OCI-LY7 (cell line): ENCODE data around the gene PWP2. TPM values are rescaled to one million over a fixed set of nuclear protein-coding genes. Genes with fewer than 3 reads are reported as not detected.

Experiments used
- BruUV-seq: library from RNA; stranded (reverse); fragments of 400-500 nt; replicated peaks from 2 replicates; lab custom pipeline; 2021; lab: Mats Ljungman, UMichigan
- CTCF ChIA-PET: fragments of 300-600 bp; sonication (Branson Sonifier 250); formaldehyde crosslinking; loops from one replicate; lab custom pipeline; 2022; ENCODE audit warnings: antibody characterized with exemption; ENCODE audit not compliant: unreplicated experiment; lab: Charles Lee
- POLR2A ChIA-PET: fragments of 300-600 bp; sonication (Branson Sonifier 250); formaldehyde crosslinking; loops from one replicate; lab custom pipeline; 2022; ENCODE audit warnings: antibody characterized with exemption; lab: Charles Lee
- DNase-seq: peaks from one replicate; pipeline ENCODE4 v3.0.0-alpha.2; 2015; ENCODE audit warnings: low spot score
- H2AFZ ChIP-seq: fragments of 200-600 bp; sonication (generic), shearing (Covaris generic); 2 replicates; pipeline ENCODE4 v1.6.1; 2014; ENCODE audit warnings: mild to moderate bottlenecking, antibody characterized with exemption, low read length, moderate library complexity
- H3K27ac ChIP-seq: fragments of 200-600 bp; sonication (generic); 2 replicates; pipeline ENCODE4 v1.5.1; 2014; ENCODE audit warnings: mixed run types, low read depth, mild to moderate bottlenecking, moderate library complexity, low read length, inconsistent platforms; ENCODE audit not compliant: poor library complexity, severe bottlenecking
- H3K36me3 ChIP-seq: fragments of 200-600 bp; sonication (generic); 2 replicates; pipeline ENCODE4 v1.6.1; 2014; ENCODE audit warnings: mild to moderate bottlenecking, antibody characterized with exemption, low read length, moderate library complexity, mixed read lengths; ENCODE audit not compliant: insufficient read depth
- H3K4me1 ChIP-seq: fragments of 200-600 bp; sonication (generic); 2 replicates; pipeline ENCODE4 v1.5.1; 2014; ENCODE audit warnings: mild to moderate bottlenecking, low read length; ENCODE audit not compliant: insufficient read depth, poor library complexity, severe bottlenecking
- H3K4me2 ChIP-seq: fragments of 200-600 bp; sonication (generic); 2 replicates; pipeline ENCODE4 v1.6.1; 2014; ENCODE audit warnings: mild to moderate bottlenecking, low read length
- H3K4me3 ChIP-seq: fragments of 200-600 bp; sonication (generic); 2 replicates; pipeline ENCODE4 v1.5.1; 2014; ENCODE audit warnings: mild to moderate bottlenecking, low read depth, low read length; ENCODE audit not compliant: poor library complexity, severe bottlenecking
- H3K79me2 ChIP-seq: fragments of 200-600 bp; sonication (generic); 2 replicates; pipeline ENCODE4 v1.6.1; 2016; ENCODE audit warnings: low read depth, mild to moderate bottlenecking, low read length, moderate library complexity, mixed read lengths; ENCODE audit not compliant: insufficient read depth
- H3K9me2 ChIP-seq: fragments of 200-600 bp; sonication (generic); 2 replicates; pipeline ENCODE4 v1.6.1; 2016; ENCODE audit warnings: mild to moderate bottlenecking, low read length, mixed read lengths; ENCODE audit not compliant: insufficient read depth
- H3K9me3 ChIP-seq: fragments of 200-600 bp; sonication (generic); 2 replicates; pipeline ENCODE4 v1.6.1; 2014; ENCODE audit warnings: mild to moderate bottlenecking, mixed run types, low read length, mixed read lengths
- H4K20me1 ChIP-seq: fragments of 200-600 bp; sonication (generic); 2 replicates; pipeline ENCODE4 v1.6.1; 2014; ENCODE audit warnings: mild to moderate bottlenecking, antibody characterized with exemption, low read length, moderate library complexity, mixed read lengths; ENCODE audit not compliant: insufficient read depth
- EZH2phosphoT487 ChIP-seq: fragments of 200-600 bp; sonication (generic); IDR thresholded peaks from 2 replicates; pipeline ENCODE4 v1.6.1; 2018; ENCODE audit warnings: low read depth, borderline replicate concordance, mild to moderate bottlenecking, mixed run types, antibody characterized with exemption, low read length, moderate library complexity, mixed read lengths
- intact Hi-C: fragments of 100-400 bp; cut with micrococcal nuclease; formaldehyde crosslinking; loops from one replicate; pipeline ENCODE4 v1.10.0; 2022; ENCODE audit not compliant: unreplicated experiment
- total RNA-seq, 2 experiments: library from RNA; depleted of rRNA in 1 of 2; stranded (reverse); fragments of >200 nt in 1 of 2; shearing (Covaris generic) in 1 of 2; gene quantifications; 2 replicates each; pipeline ENCODE4 v1.2.3, GENCODE V29; 2014 to 2022
- TF ChIP-seq, protein P1 (sequence below): fragments of 200-600 bp; sonication (generic); conservative IDR thresholded peaks from 2 replicates; pipeline ENCODE4 v1.5.1; 2014; ENCODE audit warnings: mild to moderate bottlenecking, antibody characterized with exemption, low read length, moderate library complexity, mixed read lengths

Gene PWP2
- total RNA-seq, 2 experiments from 2014 or later, result 8.2 to 11.5 TPM

DNA sequence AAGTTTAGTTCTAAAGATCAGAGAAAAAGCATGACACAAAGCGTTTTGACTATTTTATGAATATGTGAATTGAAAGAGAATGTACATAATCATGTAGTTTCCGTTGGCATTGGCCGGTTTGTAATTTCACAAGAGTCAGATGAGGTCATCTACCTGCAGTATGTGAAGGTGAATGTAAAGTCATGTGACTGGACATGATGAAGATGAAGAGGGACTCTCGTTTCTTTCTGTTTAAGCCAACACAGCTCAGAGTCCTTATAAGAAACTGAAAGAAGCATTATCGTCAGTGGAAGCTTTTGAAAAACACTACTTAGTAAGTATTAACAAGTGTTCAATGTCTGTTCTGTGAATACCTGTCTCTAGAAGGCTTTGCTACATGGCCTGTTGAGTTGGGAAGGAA, 30.9 kb upstream of the PWP2 start:
- H3K27ac ChIP-seq, result no peak overlapping the region
- no peak overlapping the region for H3K4me3 ChIP-seq
- H4K20me1 ChIP-seq, result no peaks in the 10 kb centered on the region
- POLR2A ChIA-PET, result interaction anchor here (1.8 kb wide), 1 partner anchor 17 kb away, joined by 4 read pairs; no protein-coding TSS in a partner anchor
- CTCF ChIA-PET, result no interaction called here
- TF ChIP-seq, protein P1, sequence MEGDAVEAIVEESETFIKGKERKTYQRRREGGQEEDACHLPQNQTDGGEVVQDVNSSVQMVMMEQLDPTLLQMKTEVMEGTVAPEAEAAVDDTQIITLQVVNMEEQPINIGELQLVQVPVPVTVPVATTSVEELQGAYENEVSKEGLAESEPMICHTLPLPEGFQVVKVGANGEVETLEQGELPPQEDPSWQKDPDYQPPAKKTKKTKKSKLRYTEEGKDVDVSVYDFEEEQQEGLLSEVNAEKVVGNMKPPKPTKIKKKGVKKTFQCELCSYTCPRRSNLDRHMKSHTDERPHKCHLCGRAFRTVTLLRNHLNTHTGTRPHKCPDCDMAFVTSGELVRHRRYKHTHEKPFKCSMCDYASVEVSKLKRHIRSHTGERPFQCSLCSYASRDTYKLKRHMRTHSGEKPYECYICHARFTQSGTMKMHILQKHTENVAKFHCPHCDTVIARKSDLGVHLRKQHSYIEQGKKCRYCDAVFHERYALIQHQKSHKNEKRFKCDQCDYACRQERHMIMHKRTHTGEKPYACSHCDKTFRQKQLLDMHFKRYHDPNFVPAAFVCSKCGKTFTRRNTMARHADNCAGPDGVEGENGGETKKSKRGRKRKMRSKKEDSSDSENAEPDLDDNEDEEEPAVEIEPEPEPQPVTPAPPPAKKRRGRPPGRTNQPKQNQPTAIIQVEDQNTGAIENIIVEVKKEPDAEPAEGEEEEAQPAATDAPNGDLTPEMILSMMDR, result no peak
- TF ChIP-seq EZH2phosphoT487, result no peak
- no peaks in the 10 kb centered on the region for H3K9me3 ChIP-seq
- no peaks in the 10 kb centered on the region for H3K9me2 ChIP-seq
- H3K79me2 ChIP-seq, result no peaks in the 10 kb centered on the region
- no peak for DNase-seq
- H3K4me1 ChIP-seq, result no peaks in the 10 kb centered on the region
- H2AFZ ChIP-seq, result no peak overlapping the region
- peaks cover 81% of the 10 kb centered on the region for H3K36me3 ChIP-seq
- intact Hi-C loops, result no loop called here
- H3K4me2 ChIP-seq, result no peak overlapping the region
- BruUV-seq, result no TSS peak

GRCh38 chr21:44078411-44078981, 28.7 kb upstream of the PWP2 start:
- H2AFZ ChIP-seq, result no peak overlapping the region
- H3K4me2 ChIP-seq, result no peak overlapping the region
- ChIA-PET CTCF (no interaction called here), POLR2A (interaction anchor here (0.7 to 0.8 kb wide), 2 partner anchors 54 to 255 kb away, joined by 3 to 7 read pairs; no protein-coding TSS in a partner anchor)
- H3K27ac ChIP-seq, result no peak overlapping the region
- H3K9me3 ChIP-seq, result no peaks in the 10 kb centered on the region
- no TSS peak for BruUV-seq
- H3K9me2 ChIP-seq, result no peaks in the 10 kb centered on the region
- intact Hi-C loops, result no loop called here
- peaks cover 93% of the 10 kb centered on the region for H3K36me3 ChIP-seq
- no peaks in the 10 kb centered on the region for H4K20me1 ChIP-seq
- no peak for DNase-seq
- H3K4me3 ChIP-seq, result no peak overlapping the region
- TF ChIP-seq EZH2phosphoT487, result no peak
- TF ChIP-seq, protein P1, result no peak
- no peaks in the 10 kb centered on the region for H3K79me2 ChIP-seq
- H3K4me1 ChIP-seq, result no peaks in the 10 kb centered on the region

GRCh38 chr21:44079446-44079845, 27.8 kb upstream of the PWP2 start:
- no peaks in the 10 kb centered on the region for H3K4me1 ChIP-seq
- no peak overlapping the region for H3K4me3 ChIP-seq
- no peak overlapping the region for H2AFZ ChIP-seq
- ChIA-PET CTCF (no interaction called here), POLR2A (no interaction called here)
- no peak overlapping the region for H3K4me2 ChIP-seq
- no peak for TF ChIP-seq EZH2phosphoT487
- TF ChIP-seq, protein P1, result no peak
- H3K9me3 ChIP-seq, result no peaks in the 10 kb centered on the region
- no peak overlapping the region for H3K27ac ChIP-seq
- no TSS peak for BruUV-seq
- H3K36me3 ChIP-seq, result peaks cover 94% of the 10 kb centered on the region
- intact Hi-C loops, result no loop called here
- no peaks in the 10 kb centered on the region for H3K79me2 ChIP-seq
- DNase-seq, result no peak
- no peaks in the 10 kb centered on the region for H4K20me1 ChIP-seq
- H3K9me2 ChIP-seq, result no peaks in the 10 kb centered on the region
